Diencephalon (tissue), 1 donor: ENCODE results near the gene CFH. TPM values are rescaled to one million over a fixed set of nuclear protein-coding genes. Genes with fewer than 3 reads are reported as not detected.

ENCODE experiments used
- total RNA-seq: library from RNA; depleted of rRNA; stranded (reverse); fragments of >200 nt; gene quantifications from one replicate; pipeline ENCODE4 v1.2.3, GENCODE V29; 2014

CFH gene
- total RNA-seq, result 12.2 TPM

DNA sequence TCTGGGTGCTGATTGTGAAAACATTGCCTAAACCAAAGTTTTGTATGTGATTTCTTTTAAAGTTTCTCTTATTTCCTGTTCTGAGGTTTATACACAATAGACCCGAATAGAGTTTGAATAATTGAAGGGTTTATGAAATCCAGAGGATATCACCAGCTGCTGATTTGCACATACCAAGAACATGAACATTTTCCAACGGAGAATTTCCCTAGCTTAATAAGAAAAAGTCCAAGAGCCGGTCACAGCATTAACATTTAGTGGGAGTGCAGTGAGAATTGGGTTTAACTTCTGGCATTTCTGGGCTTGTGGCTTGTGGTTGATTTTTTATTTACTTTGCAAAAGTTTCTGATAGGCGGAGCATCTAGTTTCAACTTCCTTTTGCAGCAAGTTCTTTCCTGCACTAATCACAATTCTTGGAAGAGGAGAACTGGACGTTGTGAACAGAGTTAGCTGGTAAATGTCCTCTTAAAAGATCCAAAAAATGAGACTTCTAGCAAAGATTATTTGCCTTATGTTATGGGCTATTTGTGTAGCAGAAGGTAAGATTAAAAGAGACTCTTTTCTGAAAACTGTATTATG lies at the start of gene CFH:
TSS of gene CFH (plus strand) at position 407 of the 579 bp plus-strand sequence. CDS start at position 482, 75 bp downstream.

DNA sequence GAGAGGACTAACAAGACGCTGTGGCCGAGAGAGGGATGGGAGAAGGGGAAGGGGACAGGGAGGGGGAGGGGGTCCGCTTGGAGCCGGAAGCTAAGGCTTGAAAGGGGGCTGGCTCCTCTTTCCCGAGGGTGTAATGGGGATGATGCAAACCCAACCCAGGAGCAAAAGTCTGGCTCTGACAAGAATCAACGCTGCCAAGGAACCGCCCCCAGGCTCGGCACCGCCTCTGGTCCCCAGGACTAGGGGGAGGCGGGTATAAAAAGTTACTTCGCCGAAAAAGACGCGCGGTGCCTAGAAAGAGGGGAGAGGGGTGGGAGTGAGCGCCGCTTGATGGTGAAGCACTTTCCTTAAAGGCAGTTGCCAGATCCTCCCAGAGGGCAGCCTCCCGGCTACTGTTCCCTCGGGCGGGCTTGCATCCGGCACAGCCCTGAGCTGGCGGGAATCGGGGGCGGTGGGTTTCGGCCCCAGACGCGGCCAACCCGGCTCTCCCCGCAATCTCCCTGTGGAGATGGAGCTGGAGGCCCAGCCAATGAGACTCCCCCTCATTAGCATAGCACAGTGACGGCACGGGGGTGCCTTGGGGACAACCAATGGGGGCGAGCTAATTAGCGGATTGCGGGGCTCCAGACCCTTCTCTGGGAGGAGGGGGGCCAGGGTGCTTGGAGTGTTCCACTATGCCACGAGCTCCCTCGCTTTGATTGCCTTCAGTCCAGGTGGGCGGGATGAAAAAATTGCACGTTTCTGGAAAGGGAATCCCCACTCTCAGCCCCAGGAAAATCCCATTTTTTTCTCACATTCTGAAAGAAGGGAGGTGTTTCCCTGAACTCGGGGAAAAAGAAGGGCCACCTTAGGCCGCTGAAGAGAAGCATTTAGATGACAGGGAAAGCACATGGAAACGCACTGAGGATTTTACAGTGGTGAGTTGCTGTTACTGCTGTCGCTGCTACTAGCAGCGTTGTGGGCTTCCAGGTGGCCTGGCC lies 43.2 kb upstream of the CFH start, which contains the start of gene KCNT2:
TSS of gene KCNT2 (minus strand) at position 51 of the 980 bp plus-strand sequence. CDS start 131 bp downstream, outside the sequence.

DNA sequence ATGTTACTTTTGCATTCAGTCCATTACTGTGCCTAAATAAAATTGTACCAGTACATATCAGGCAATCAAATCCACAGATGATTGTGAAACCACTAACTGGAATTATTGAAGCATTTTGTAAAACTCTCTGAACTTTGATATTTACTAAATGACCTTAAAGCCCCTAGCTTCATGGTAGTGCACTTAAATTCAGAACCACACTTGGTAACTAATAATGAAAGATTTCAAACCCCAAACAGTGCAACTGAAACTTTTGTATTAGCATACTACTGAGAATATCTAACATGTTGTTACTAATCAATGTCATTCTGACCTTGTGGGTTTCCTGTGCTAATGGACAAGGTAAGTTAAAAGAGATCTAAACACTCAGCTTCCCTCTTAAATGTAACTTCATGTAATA lies 122.8 kb downstream of the CFH start, which contains the start of gene CFHR3:
TSS of gene CFHR3 (plus strand) at position 238 of the 400 bp plus-strand sequence. CDS start at position 285, 47 bp downstream.

Other genes starting within 250 kb of the CFH start
- 32.8 TPM for gene KCNT2, start 43.6 kb upstream of the CFH start, total RNA-seq
- not detected for gene CFHR3, start 122.8 kb downstream of the CFH start, total RNA-seq
- gene CFHR1, start 167.7 kb downstream of the CFH start, total RNA-seq, result 2.5 TPM
- 0.69 TPM for gene CFHR4, start 236.0 kb downstream of the CFH start, total RNA-seq